Measurements from ENCODE around the gene CNTNAP4.

- TF ChIP-seq ZNF274 (IDR thresholded peaks at IDR 0.05; ENCODE audit: low read depth, low read length) (no peak), YY1 (IDR thresholded peaks at IDR 0.05; ENCODE audit: insufficient read depth, insufficient read length) (no peak)
Observed at GRCh38 chr16:76335180-76335974, 58.2 kb downstream of the CNTNAP4 start.

Data from NT2/D1 (cell line).